IMR-90 (cell line): ENCODE data around the gene DNAJC30. TPM values are rescaled to one million over a fixed set of nuclear protein-coding genes. Genes with fewer than 3 reads are reported as not detected.

Experiments
- ATAC-seq: fragments of 200-7000 bp; cut with Tn5 transposase; 2 replicates; pipeline ENCODE4 v1.9.1; 2020; ENCODE audit warnings: low read depth, mild to moderate bottlenecking, moderate library complexity
- BruUV-seq: library from RNA; stranded (reverse); fragments of 400-500 nt; replicated peaks from 2 replicates; lab custom pipeline; 2021; lab: Mats Ljungman, UMichigan
- CTCF ChIA-PET: fragments of 300-600 bp; formaldehyde crosslinking; extraction: SDS; loops from one replicate; lab custom pipeline; 2021; ENCODE audit warnings: antibody characterized with exemption; lab: Yijun Ruan, JAX
- POLR2A ChIA-PET: fragments of 300-600 bp; sonication (Branson Sonifier 250); formaldehyde crosslinking; loops from one replicate; lab custom pipeline; 2022; ENCODE audit warnings: antibody characterized with exemption; ENCODE audit not compliant: unreplicated experiment; lab: Charles Lee
- DNase-seq: peaks from one replicate; pipeline ENCODE4 v3.0.0; 2013
- H2AFZ ChIP-seq: replicated peaks from 2 replicates; pipeline ENCODE3; 2013; ENCODE audit warnings: low read length, mild to moderate bottlenecking; ENCODE audit not compliant: poor library complexity
- H2AK5ac ChIP-seq: 2 replicates; pipeline ENCODE4 v1.6.1; 2013; ENCODE audit warnings: low read depth, low read length, inconsistent platforms
- H2AK9ac ChIP-seq: replicated peaks from 2 replicates; pipeline ENCODE3; 2013; ENCODE audit warnings: mild to moderate bottlenecking, low read depth, low read length, moderate library complexity; ENCODE audit not compliant: poor library complexity
- H2BK120ac ChIP-seq: 2 replicates; pipeline ENCODE4 v1.6.1; 2013; ENCODE audit warnings: low read depth, low read length, inconsistent platforms
- H2BK15ac ChIP-seq: 3 replicates; pipeline ENCODE4 v1.6.1; 2013; ENCODE audit warnings: low read depth, low read length, inconsistent platforms
- H2BK20ac ChIP-seq: 2 replicates; pipeline ENCODE4 v1.6.1; 2013; ENCODE audit warnings: low read depth, mild to moderate bottlenecking, inconsistent platforms, low read length, moderate library complexity
- H2BK5ac ChIP-seq: 2 replicates; pipeline ENCODE4 v1.6.1; 2013; ENCODE audit warnings: mild to moderate bottlenecking, low read depth, low read length, inconsistent platforms; ENCODE audit not compliant: poor library complexity, severe bottlenecking
- H3K14ac ChIP-seq: replicated peaks from 2 replicates; pipeline ENCODE4 v1.6.1; 2013; ENCODE audit warnings: low read depth, low read length, inconsistent platforms
- H3K18ac ChIP-seq: 2 replicates; pipeline ENCODE4 v1.6.1; 2013; ENCODE audit warnings: low read depth, low read length, control low read depth
- H3K23ac ChIP-seq: 2 replicates; pipeline ENCODE4 v1.6.1; 2013; ENCODE audit warnings: low read depth, low read length, inconsistent platforms
- H3K27ac ChIP-seq: 2 replicates; pipeline ENCODE4 v1.5.1; 2013; ENCODE audit warnings: mild to moderate bottlenecking, control low read depth, low read length; ENCODE audit not compliant: insufficient read depth
- H3K27me3 ChIP-seq: 2 replicates; pipeline ENCODE4 v1.6.1; 2013; ENCODE audit warnings: low read length; ENCODE audit not compliant: control insufficient read depth, insufficient read depth
- H3K36me3 ChIP-seq: 2 replicates; pipeline ENCODE4 v1.6.1; 2013; ENCODE audit warnings: low read length, mixed read lengths; ENCODE audit not compliant: control insufficient read depth, insufficient read depth
- H3K4ac ChIP-seq: 2 replicates; pipeline ENCODE4 v1.6.1; 2013; ENCODE audit warnings: low read depth, low read length, inconsistent platforms
- H3K4me1 ChIP-seq: 2 replicates; pipeline ENCODE4 v1.6.1; 2013; ENCODE audit warnings: low read length, mixed read lengths; ENCODE audit not compliant: control insufficient read depth, insufficient read depth
- H3K4me2 ChIP-seq: 2 replicates; pipeline ENCODE4 v1.6.1; 2013; ENCODE audit warnings: low read depth, mild to moderate bottlenecking, control low read depth, low read length, moderate library complexity
- H3K4me3 ChIP-seq: 2 replicates; pipeline ENCODE4 v1.5.1; 2013; ENCODE audit warnings: low read depth, mild to moderate bottlenecking, control low read depth, low read length, moderate library complexity; ENCODE audit not compliant: insufficient read depth
- H3K56ac ChIP-seq: 2 replicates; pipeline ENCODE4 v1.6.1; 2013; ENCODE audit warnings: low read length, inconsistent platforms; ENCODE audit not compliant: insufficient read depth; ENCODE audit errors: extremely low read depth
- H3K79me1 ChIP-seq, 2 experiments: 2 replicates each; pipeline ENCODE4 v1.6.1; 2013; ENCODE audit warnings: low read length in 2 of 2, inconsistent platforms in 1 of 2, low read depth in 1 of 2
- H3K9ac ChIP-seq: 2 replicates; pipeline ENCODE4 v1.6.1; 2013; ENCODE audit warnings: low read depth, low read length, control low read depth
- H3K9me1 ChIP-seq: 2 replicates; pipeline ENCODE4 v1.6.1; 2013; ENCODE audit warnings: low read length, inconsistent platforms; ENCODE audit not compliant: insufficient read depth
- H3K9me3 ChIP-seq: 2 replicates; pipeline ENCODE4 v1.6.1; 2013; ENCODE audit warnings: low read length; ENCODE audit not compliant: control insufficient read depth, insufficient read depth
- H4K20me1 ChIP-seq: 2 replicates; pipeline ENCODE4 v1.6.1; 2013; ENCODE audit warnings: low read length, inconsistent platforms; ENCODE audit not compliant: insufficient read depth
- H4K5ac ChIP-seq: 2 replicates; pipeline ENCODE4 v1.6.1; 2013; ENCODE audit warnings: mild to moderate bottlenecking, low read depth, low read length, control low read depth
- H4K8ac ChIP-seq, 2 experiments: 2 replicates each; pipeline ENCODE4 v1.6.1; 2013; ENCODE audit warnings: low read depth in 2 of 2, low read length in 2 of 2, control low read depth in 1 of 2, inconsistent platforms in 1 of 2
- H4K91ac ChIP-seq: 2 replicates; pipeline ENCODE4 v1.6.1; 2013; ENCODE audit warnings: low read depth, low read length, inconsistent platforms; ENCODE audit not compliant: insufficient read depth
- BHLHE40 ChIP-seq: fragments of 150-350 bp; IDR thresholded peaks from 2 replicates; pipeline ENCODE4 v1.6.1; 2016; ENCODE audit warnings: mild to moderate bottlenecking, low read depth, low read length
- CEBPB ChIP-seq: IDR thresholded peaks from 2 replicates; pipeline ENCODE4 v1.6.1; 2012; ENCODE audit warnings: low read depth, low read length, improper control_type of control experiment
- CHD1 ChIP-seq: IDR thresholded peaks from 2 replicates; pipeline ENCODE4 v1.6.1; 2012; ENCODE audit warnings: low read depth, low read length, improper control_type of control experiment
- CTCF ChIP-seq: conservative IDR thresholded peaks from 2 replicates; pipeline ENCODE4 v1.5.1; 2012; ENCODE audit warnings: mild to moderate bottlenecking, low read depth, low read length, improper control_type of control experiment
- ELK1 ChIP-seq: fragments of 150-350 bp; IDR thresholded peaks from 2 replicates; pipeline ENCODE4 v1.6.1; 2016; ENCODE audit warnings: low read depth, mild to moderate bottlenecking, low read length, moderate library complexity, borderline replicate concordance
- FOS ChIP-seq: fragments of 150-350 bp; IDR thresholded peaks from 2 replicates; pipeline ENCODE4 v1.6.1; 2016; ENCODE audit warnings: low read depth, low read length
- MAFK ChIP-seq: IDR thresholded peaks from 2 replicates; pipeline ENCODE4 v1.6.1; 2012; ENCODE audit warnings: low read depth, low read length, improper control_type of control experiment
- MAZ ChIP-seq: IDR thresholded peaks from 2 replicates; pipeline ENCODE4 v1.6.1; 2012; ENCODE audit warnings: low read depth, mild to moderate bottlenecking, low read length, improper control_type of control experiment, moderate library complexity, borderline replicate concordance
- MXI1 ChIP-seq: IDR thresholded peaks from 2 replicates; pipeline ENCODE4 v1.6.1; 2012; ENCODE audit warnings: low read depth, mild to moderate bottlenecking, low read length, moderate library complexity, borderline replicate concordance
- NFE2L2 ChIP-seq: fragments of 150-350 bp; IDR thresholded peaks from 2 replicates; pipeline ENCODE4 v1.6.1; 2016; ENCODE audit warnings: low read depth, mild to moderate bottlenecking, low read length
- POLR2A ChIP-seq: IDR thresholded peaks from 2 replicates; pipeline ENCODE4 v1.6.1; 2012; ENCODE audit warnings: mild to moderate bottlenecking, low read depth, low read length
- RAD21 ChIP-seq: IDR thresholded peaks from 2 replicates; pipeline ENCODE4 v1.6.1; 2012; ENCODE audit warnings: low read length, improper control_type of control experiment
- RCOR1 ChIP-seq: IDR thresholded peaks from 2 replicates; pipeline ENCODE4 v1.6.1; 2012; ENCODE audit warnings: mild to moderate bottlenecking, low read length, improper control_type of control experiment; ENCODE audit not compliant: insufficient replicate concordance
- RFX5 ChIP-seq: IDR thresholded peaks from 2 replicates; pipeline ENCODE4 v1.8.0; 2012; ENCODE audit warnings: low read depth, mild to moderate bottlenecking, low read length, moderate library complexity
- SMC3 ChIP-seq: fragments of 150-350 bp; IDR thresholded peaks from 2 replicates; pipeline ENCODE4 v1.6.1; 2016; ENCODE audit warnings: low read depth, mild to moderate bottlenecking, antibody characterized with exemption, low read length, moderate library complexity
- WGBS, 2 experiments: methylation state at CpG; one replicate each; pipeline versions ENCODE4 v1.1.5 to v1.1.7; 2013; ENCODE audit warnings: missing lambda C conversion rate in 2 of 2; ENCODE audit not compliant: insufficient read length in 1 of 2; ENCODE audit errors: extremely low coverage in 2 of 2; 5-methylcytosine and 5-hydroxymethylcytosine counted together
- dilution Hi-C: fragments of 300-500 bp; cut with HindIII; formaldehyde crosslinking; loops from one replicate; pipeline ENCODE4 v1.14.3; 2018; ENCODE audit warnings: low sequenced_read_pairs; ENCODE audit not compliant: unreplicated experiment
- in situ Hi-C: fragments of 300-500 bp; cut with MboI; formaldehyde crosslinking; loops from 3 replicates; pipeline ENCODE4 v1.14.3; 2019; ENCODE audit warnings: low sequenced_read_pairs, inconsistent platforms, mixed read lengths
- intact Hi-C: fragments of 100-400 bp; cut with micrococcal nuclease; formaldehyde crosslinking; loops from 2 replicates; pipeline ENCODE4 v1.10.0; 2022
- polyA plus RNA-seq, 3 experiments: library from polyadenylated mRNA; depleted of rRNA; stranded (reverse); fragments of >200 nt; gene quantifications; 2 replicates each; pipeline ENCODE4 v1.2.3, GENCODE V29; 2012; ENCODE audit warnings: low replicate concordance in 1 of 3
- total RNA-seq: library from RNA; depleted of rRNA; stranded (reverse); fragments of >200 nt; gene quantifications from 2 replicates; pipeline ENCODE4 v1.2.3, GENCODE V29; 2012
- TF ChIP-seq, protein P1 (sequence below): fragments of 150-350 bp; IDR thresholded peaks from 2 replicates; pipeline ENCODE4 v1.6.1; 2017; ENCODE audit warnings: mild to moderate bottlenecking, antibody characterized with exemption, low read length, low read depth

The DNAJC30 gene
- total and polyA plus RNA-seq, 2 of the 4 experiments (the other 2 are of a cell fraction): 1.6 to 9.0 TPM

GRCh38 chr7:73722785-73723184 is 39.5 kb upstream of the DNAJC30 start:
- H3K4ac ChIP-seq: no peak overlapping the region
- H2AFZ ChIP-seq: no peak overlapping the region
- H3K79me1 ChIP-seq: peaks cover 0 to 10% of the 10 kb centered on the region in 2 experiments; a peak in 2 of 4 replicates
- ChIA-PET CTCF (interaction anchor here (0.8 kb wide), 1 partner anchor 116 kb away, joined by 3 read pairs; no protein-coding TSS in a partner anchor), POLR2A (no interaction called here)
- no peak overlapping the region for H3K56ac ChIP-seq
- H4K8ac ChIP-seq: no peak overlapping the region
- H3K18ac ChIP-seq: no peak overlapping the region
- H3K9me3 ChIP-seq: no peaks in the 10 kb centered on the region
- H3K36me3 ChIP-seq: no peaks in the 10 kb centered on the region
- H3K4me1 ChIP-seq: peaks cover 6% of the 10 kb centered on the region
- TF ChIP-seq MAFK: no peak
- TF ChIP-seq MAZ: no peak
- no peak for TF ChIP-seq RCOR1
- TF ChIP-seq RAD21: no peak
- no peak for TF ChIP-seq BHLHE40
- TF ChIP-seq CEBPB: no peak
- TF ChIP-seq, protein P1, sequence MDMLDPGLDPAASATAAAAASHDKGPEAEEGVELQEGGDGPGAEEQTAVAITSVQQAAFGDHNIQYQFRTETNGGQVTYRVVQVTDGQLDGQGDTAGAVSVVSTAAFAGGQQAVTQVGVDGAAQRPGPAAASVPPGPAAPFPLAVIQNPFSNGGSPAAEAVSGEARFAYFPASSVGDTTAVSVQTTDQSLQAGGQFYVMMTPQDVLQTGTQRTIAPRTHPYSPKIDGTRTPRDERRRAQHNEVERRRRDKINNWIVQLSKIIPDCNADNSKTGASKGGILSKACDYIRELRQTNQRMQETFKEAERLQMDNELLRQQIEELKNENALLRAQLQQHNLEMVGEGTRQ: no peak
- no peak for TF ChIP-seq CHD1
- TF ChIP-seq SMC3: no peak
- no peak for TF ChIP-seq POLR2A
- no peak for TF ChIP-seq CTCF
- TF ChIP-seq ELK1: no peak
- TF ChIP-seq RFX5: no peak
- TF ChIP-seq MXI1: no peak
- TF ChIP-seq NFE2L2: no peak
- TF ChIP-seq FOS: no peak
- H4K91ac ChIP-seq: no peak overlapping the region
- BruUV-seq: no TSS peak
- intact Hi-C loops: no loop called here
- no peak overlapping the region for H4K5ac ChIP-seq
- dilution Hi-C loops: no loop called here
- H3K9me1 ChIP-seq: peaks cover under 1% of the 10 kb centered on the region; the same call in 1 of the 2 replicates
- no CpG with 5 or more reads among the region's 6 CpGs for WGBS, 2 experiments
- H4K20me1 ChIP-seq: peaks cover 9% of the 10 kb centered on the region
- no peak overlapping the region for H2BK120ac ChIP-seq
- no peak overlapping the region for H2BK20ac ChIP-seq
- no peak overlapping the region for H3K23ac ChIP-seq
- H2BK5ac ChIP-seq: no peak overlapping the region
- no peaks in the 10 kb centered on the region for H3K27me3 ChIP-seq
- no peak overlapping the region for H3K9ac ChIP-seq
- ATAC-seq: no peak
- in situ Hi-C loops: no loop called here
- H2BK15ac ChIP-seq: no peak overlapping the region
- H3K4me2 ChIP-seq: no peak overlapping the region
- no peak overlapping the region for H3K27ac ChIP-seq
- no peak overlapping the region for H3K14ac ChIP-seq
- H3K4me3 ChIP-seq: no peak overlapping the region
- no peak for DNase-seq
- no peak overlapping the region for H2AK9ac ChIP-seq
- H2AK5ac ChIP-seq: no peak overlapping the region
